Psoas muscle (tissue), 8 donors: ENCODE results near the gene ICOS. TPM values are rescaled to one million over a fixed set of nuclear protein-coding genes. Genes with fewer than 3 reads are reported as not detected.

ENCODE experiments used
- ATAC-seq, 4 donors: fragments of 200-7000 bp; cut with Tn5 transposase; one replicate each; pipeline ENCODE4 v1.9.1; 2020; ENCODE audit warnings: moderate library complexity in 3 of 4, mild to moderate bottlenecking in 2 of 4
- DNase-seq, 2 donors: peaks; one replicate each; pipeline ENCODE4 v3.0.0-alpha.2; 2020
- H3K27ac ChIP-seq: fragments of 200-600 bp; one replicate; pipeline ENCODE4 v1.8.0; 2022
- H3K27me3 ChIP-seq, 3 donors: fragments of 200-600 bp in 1 of 3; one replicate each; pipeline versions ENCODE4 v1.6.1 to v1.8.0; 2013 to 2022; ENCODE audit warnings: low read length in 2 of 3, mild to moderate bottlenecking in 2 of 3, moderate library complexity in 1 of 3; ENCODE audit not compliant: insufficient read depth in 3 of 3
- H3K36me3 ChIP-seq, 2 donors: fragments of 200-600 bp in 1 of 2; one replicate each; pipeline versions ENCODE4 v1.6.1 to v1.8.0; 2013 to 2022; ENCODE audit warnings: low read depth in 1 of 2, mild to moderate bottlenecking in 1 of 2, moderate library complexity in 1 of 2; ENCODE audit not compliant: insufficient read depth in 1 of 2
- H3K4me1 ChIP-seq: fragments of 200-600 bp; one replicate; pipeline ENCODE4 v1.8.0; 2022
- H3K4me3 ChIP-seq: fragments of 200-600 bp; one replicate; pipeline ENCODE4 v1.8.0; 2022; ENCODE audit warnings: mild to moderate bottlenecking
- H3K9me3 ChIP-seq: fragments of 200-600 bp; one replicate; pipeline ENCODE4 v1.8.0; 2022
- CTCF ChIP-seq: fragments of 200-600 bp; IDR thresholded peaks from one replicate; pipeline ENCODE4 v1.8.0; 2022; ENCODE audit warnings: antibody characterized with exemption
- WGBS, 3 donors: extraction: QIAGEN DNeasy Blood & Tissue Kit; methylation state at CpG; one replicate each; pipeline versions ENCODE4 v1.1.6 to v1.1.7; 2013; 5-methylcytosine and 5-hydroxymethylcytosine counted together
- intact Hi-C, 2 donors: fragments of 100-400 bp; cut with DNase I; formaldehyde crosslinking; loops; one replicate each; pipeline versions ENCODE4 v1.11.0 to v1.14.2; 2022
- polyA plus RNA-seq, 3 donors: library from polyadenylated mRNA; stranded (reverse); fragments of 200-250 nt; gene quantifications; one replicate each; pipeline ENCODE4 v1.2.3, GENCODE V29; 2013
- total RNA-seq, 4 donors: library from RNA; stranded (reverse); fragmentation: NEBNext Ultra II Directional in 2 of 4; extraction: Animal tissue kit (Norgen Biotek cat#: 25700) in 2 of 4; gene quantifications; one replicate each; pipeline versions ENCODE4 v1.2.1 to v1.2.4, GENCODE V29; 2021 to 2023
- donor health status: healthy with polysubstance abuse.
- donor health status: DM: no; HTN: no; CAD: no; lungs with moderate emphysema.
- donor health status: Bipolar disorder and iron deficiency.
- donor health status: healthy.
- donor health status: DM: yes; HTN: yes; CAD: no.
- donor health status: DM: no; HTN: no; CAD: no.
- donor health status: DM: no; HTN: no; CAD: no.
- donor health status: DM: yes; HTN: yes; CAD: no.

Gene ICOS
- total and polyA plus RNA-seq, 7 donors = 0.03 TPM; not detected in 6

GRCh38 chr2:204005940-204006721 lies 69.6 kb downstream of the ICOS start:
- Histone ChIP-seq H3K4me3 (no peak overlapping the region), H3K9me3 (no peaks in the 10 kb centered on the region), H3K4me1 (no peaks in the 10 kb centered on the region), H3K36me3 (no peaks in the 10 kb centered on the region), H3K27ac (no peak overlapping the region), H3K27me3 (no peaks in the 10 kb centered on the region)
- WGBS, 3 donors = 80 to 86% (median 82%) methylated on average over 3 of the region's 3 CpGs
- intact Hi-C loops = no loop called here
- no peak for TF ChIP-seq CTCF
- DNase-seq (no peak), ATAC-seq (no peak)

- Histone ChIP-seq H3K4me3 (no peak overlapping the region), H3K9me3 (no peaks in the 10 kb centered on the region), H3K4me1 (peaks cover 3% of the 10 kb centered on the region), H3K27me3 (no peaks in the 10 kb centered on the region), H3K27ac (no peak overlapping the region), H3K36me3 (no peaks in the 10 kb centered on the region)
- WGBS, 3 donors = 86 to 91% (median 89%) methylated on average over 6 of the region's 6 CpGs
- no peak for DNase-seq
- no peak for ATAC-seq
- intact Hi-C loops = no loop called here
- TF ChIP-seq CTCF = no peak
These were observed 71.8 kb downstream of the ICOS start for GRCh38 chr2:204008352-204008751.

GRCh38 chr2:204010628-204011560 lies 74.3 kb downstream of the ICOS start:
- 84 to 92% (median 87%) methylated on average over 4 of the region's 4 CpGs for WGBS, 3 donors
- DNase-seq = no peak
- Histone ChIP-seq H3K4me1 (peaks cover 3% of the 10 kb centered on the region), H3K36me3 (no peaks in the 10 kb centered on the region), H3K27me3 (no peaks in the 10 kb centered on the region), H3K4me3 (no peak overlapping the region), H3K9me3 (no peaks in the 10 kb centered on the region), H3K27ac (no peak overlapping the region)
- ATAC-seq = no peak
- intact Hi-C loops = no loop called here
- no peak for TF ChIP-seq CTCF

Other genes starting within 250 kb of the ICOS start
- under 1 TPM; 0.17 to 0.71 (median 0.45) TPM for gene CD28, start 230.1 kb upstream of the ICOS start, total RNA-seq
- gene CD28, start 230.1 kb upstream of the ICOS start, polyA plus RNA-seq = under 1 TPM; 0.01 to 0.09 (median 0.03) TPM
- not detected for gene CTLA4, start 69.0 kb upstream of the ICOS start, total RNA-seq
- under 1 TPM in 1 of 3 donors, not detected in 2; 0.10 TPM for gene CTLA4, start 69.0 kb upstream of the ICOS start, polyA plus RNA-seq